A549 treated with Mapracorat at 1 μM for 4 hours (cell line): Measurements from ENCODE around the gene THAP3. TPM values are rescaled to one million over a fixed set of nuclear protein-coding genes. Genes with fewer than 3 reads are reported as not detected.

ENCODE experiments used
- total RNA-seq: library from RNA; stranded (reverse); fragments of 200-300 nt; extraction: Qiagen RNA extraction; gene quantifications from 5 replicates; pipeline ENCODE4 v1.2.3, GENCODE V29; 2022

The THAP3 gene, protein sequence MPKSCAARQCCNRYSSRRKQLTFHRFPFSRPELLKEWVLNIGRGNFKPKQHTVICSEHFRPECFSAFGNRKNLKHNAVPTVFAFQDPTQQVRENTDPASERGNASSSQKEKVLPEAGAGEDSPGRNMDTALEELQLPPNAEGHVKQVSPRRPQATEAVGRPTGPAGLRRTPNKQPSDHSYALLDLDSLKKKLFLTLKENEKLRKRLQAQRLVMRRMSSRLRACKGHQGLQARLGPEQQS
- 14.3 to 18.9 TPM (median 16.6 TPM) in 5 replicates for total RNA-seq

DNA sequence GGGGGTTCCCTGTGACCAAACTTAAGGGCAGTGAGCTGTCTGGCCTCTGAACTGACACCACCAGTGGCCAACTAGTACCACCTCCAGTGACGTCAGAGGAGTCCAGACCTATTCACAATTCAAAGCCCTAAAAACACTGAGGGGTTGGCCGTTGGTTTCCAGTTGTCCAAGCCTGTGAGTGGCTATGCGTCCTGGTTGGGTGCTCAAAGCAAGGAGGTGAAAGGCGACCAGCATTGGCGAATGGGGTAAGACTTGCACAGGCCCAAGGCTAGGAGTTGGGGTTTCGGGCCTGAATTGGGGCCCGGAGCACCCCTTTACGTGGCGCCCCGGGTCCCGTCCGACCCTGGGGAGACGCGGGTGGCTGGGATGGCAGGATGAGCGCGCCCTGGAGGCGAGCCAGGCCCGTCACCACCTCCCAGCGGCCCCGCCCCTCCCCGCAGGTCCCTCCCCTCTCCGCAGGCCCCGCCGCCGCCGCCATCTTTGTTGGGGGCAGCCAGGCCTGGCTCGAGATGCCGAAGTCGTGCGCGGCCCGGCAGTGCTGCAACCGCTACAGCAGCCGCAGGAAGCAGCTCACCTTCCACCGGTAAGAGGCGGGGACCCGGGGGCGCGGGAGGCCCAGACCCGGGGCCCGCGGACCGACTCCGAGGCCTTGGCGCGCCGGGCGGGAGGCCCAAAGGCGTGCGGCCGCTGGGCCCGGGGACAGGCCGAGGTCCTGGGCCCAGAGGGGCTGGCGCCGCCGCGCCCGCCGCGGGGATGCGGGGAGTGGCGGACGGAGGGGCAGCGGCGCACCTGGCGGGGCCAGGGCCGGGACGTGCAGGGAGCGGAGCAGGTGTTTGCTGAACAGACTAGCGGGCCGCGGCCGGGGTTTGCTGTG lies at the start of gene THAP3:
Gene THAP3, plus strand, starts transcription at position 159 of the 874 bp plus-strand sequence. Its CDS starts 351 bp downstream, at position 510.

DNA sequence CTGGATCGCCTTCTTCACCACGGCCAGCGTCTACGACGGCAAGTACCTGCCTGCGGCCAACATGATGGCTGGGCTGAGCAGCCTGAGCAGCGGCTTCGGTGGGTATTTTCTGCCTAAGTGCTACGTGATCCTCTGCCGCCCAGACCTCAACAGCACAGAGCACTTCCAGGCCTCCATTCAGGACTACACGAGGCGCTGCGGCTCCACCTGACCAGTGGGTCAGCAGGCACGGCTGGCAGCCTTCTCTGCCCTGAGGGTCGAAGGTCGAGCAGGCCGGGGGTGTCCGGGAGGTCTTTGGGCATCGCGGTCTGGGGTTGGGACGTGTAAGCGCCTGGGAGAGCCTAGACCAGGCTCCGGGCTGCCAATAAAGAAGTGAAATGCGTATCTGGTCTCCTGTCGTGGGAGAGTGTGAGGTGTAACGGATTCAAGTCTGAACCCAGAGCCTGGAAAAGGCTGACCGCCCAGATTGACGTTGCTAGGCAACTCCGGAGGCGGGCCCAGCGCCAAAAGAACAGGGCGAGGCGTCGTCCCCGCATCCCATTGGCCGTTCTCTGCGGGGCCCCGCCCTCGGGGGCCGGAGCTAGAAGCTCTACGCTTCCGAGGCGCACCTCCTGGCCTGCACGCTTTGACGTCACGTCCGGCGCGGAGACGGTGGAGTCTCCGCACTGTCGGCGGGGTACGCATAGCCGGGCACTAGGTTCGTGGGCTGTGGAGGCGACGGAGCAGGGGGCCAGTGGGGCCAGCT lies 45.1 kb upstream of the THAP3 start, which contains the start of gene ZBTB48:
Gene ZBTB48, plus strand, starts transcription at position 621 of the 745 bp plus-strand sequence. CDS start 616 bp downstream, outside the sequence.

DNA sequence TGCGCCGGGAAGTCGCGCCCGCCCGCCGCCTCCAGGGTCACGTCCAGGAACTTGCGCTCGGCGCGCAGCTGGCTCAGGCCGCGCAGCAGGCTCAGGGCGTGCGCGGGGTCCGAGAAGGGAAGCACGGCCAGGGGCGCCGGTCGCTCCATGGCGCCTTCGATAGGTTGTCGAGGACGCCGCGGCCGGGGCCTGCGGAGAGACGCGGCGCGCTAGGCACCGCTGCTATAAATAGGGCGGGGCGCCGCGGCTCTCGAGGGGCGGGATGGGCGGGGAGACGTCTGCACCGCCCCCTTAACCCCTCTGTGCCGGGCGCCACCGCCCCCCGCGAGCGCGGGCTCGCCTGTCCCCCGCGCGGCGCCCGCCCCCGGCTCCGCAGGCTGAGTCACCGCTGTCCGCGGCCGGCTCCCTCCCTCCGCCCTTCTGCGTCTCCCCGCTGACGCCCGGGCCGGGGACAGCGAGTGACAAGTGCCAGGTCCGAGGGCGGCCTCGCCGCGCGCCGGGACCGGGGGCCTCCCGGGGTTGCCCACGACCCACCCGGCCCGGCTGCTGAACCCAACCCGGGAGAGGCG lies 21.9 kb upstream of the THAP3 start, which contains the start of gene KLHL21:
Gene KLHL21, minus strand, starts transcription at position 201 of the 569 bp plus-strand sequence. Its CDS starts 52 bp downstream, at position 149.

DNA sequence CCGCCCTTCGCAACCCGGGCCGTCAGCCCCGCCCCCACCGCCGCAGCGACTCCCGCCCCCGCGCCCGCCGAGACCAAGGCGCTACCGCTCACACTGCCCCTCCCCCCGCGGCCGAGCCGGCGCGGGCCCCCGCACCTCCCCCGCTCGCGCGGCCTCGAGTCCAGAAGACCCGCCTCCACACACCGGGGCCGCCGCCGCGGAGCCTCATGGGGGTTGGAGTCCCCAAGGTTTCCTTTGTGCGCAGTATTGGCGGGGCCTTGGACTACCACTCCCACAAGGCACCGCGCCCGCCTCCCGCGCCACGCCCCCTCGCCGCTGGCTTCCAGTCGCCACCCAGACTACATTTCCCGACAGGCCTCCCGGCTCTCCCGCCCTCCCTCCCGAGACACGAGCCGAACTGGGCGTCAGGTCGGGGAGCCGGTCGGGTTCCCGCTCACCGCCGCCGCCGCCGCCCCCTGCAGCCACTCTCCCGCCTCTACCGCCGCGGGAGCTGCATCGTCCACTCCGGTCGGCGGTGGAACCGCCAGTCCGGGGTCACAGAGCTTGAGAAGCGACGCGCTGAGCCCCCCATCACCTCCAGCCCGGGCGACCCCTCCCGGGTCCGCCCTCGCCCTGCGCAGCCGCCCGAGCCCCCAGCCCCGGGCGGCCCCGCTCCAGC lies 11.2 kb upstream of the THAP3 start, which contains the start of gene PHF13:
Gene PHF13, plus strand, starts transcription at position 371 of the 658 bp plus-strand sequence. CDS start 336 bp downstream, outside the sequence.

Other genes starting within 250 kb of the THAP3 start
- 68.7 to 103 TPM (median 91.2 TPM) in 5 replicates for gene ACOT7, start 231.1 kb upstream of the THAP3 start, total RNA-seq
- 2.6 to 5.7 TPM (median 5.2 TPM) in 5 replicates for gene HES2, start 204.9 kb upstream of the THAP3 start, total RNA-seq
- gene ESPN, start 200.1 kb upstream of the THAP3 start, total RNA-seq, result 0.55 to 1.0 TPM (median 0.68 TPM) in 5 replicates
- 2.3 to 4.9 TPM (median 3.4 TPM) in 5 replicates for gene TNFRSF25, start 158.7 kb upstream of the THAP3 start, total RNA-seq
- gene PLEKHG5, start 133.2 kb upstream of the THAP3 start, total RNA-seq, result 2.6 to 4.9 TPM (median 3.3 TPM) in 5 replicates
- 3.5 to 4.9 TPM (median 3.9 TPM) in 5 replicates for gene NOL9, start 70.4 kb upstream of the THAP3 start, total RNA-seq
- not detected in 5 replicates for gene TAS1R1, start 69.6 kb upstream of the THAP3 start, total RNA-seq
- gene ZBTB48, start 44.9 kb upstream of the THAP3 start, total RNA-seq, result 12.0 to 18.4 TPM (median 17.1 TPM) in 5 replicates
- 14.9 to 25.9 TPM (median 21.8 TPM) in 5 replicates for gene KLHL21, start 22.0 kb upstream of the THAP3 start, total RNA-seq
- gene PHF13, start 11.1 kb upstream of the THAP3 start, total RNA-seq, result 8.0 to 11.6 TPM (median 9.5 TPM) in 5 replicates
- 32.3 to 35.5 TPM (median 33.0 TPM) in 5 replicates for gene DNAJC11, start 76.9 kb downstream of the THAP3 start, total RNA-seq
- gene CAMTA1, start 160.6 kb downstream of the THAP3 start, total RNA-seq, result 60.7 to 71.7 TPM (median 69.2 TPM) in 5 replicates